A549 (cell line): ENCODE measurements around the gene EXOSC5.

ENCODE experiments used
- CTCF ChIP-seq: fragments of >200 bp; sonication (Bioruptor Twin); formaldehyde crosslinking; IDR thresholded peaks from 3 replicates; pipeline ENCODE4 v1.5.1; 2016
- EHMT2 ChIP-seq: fragments of 200-600 bp; sonication (generic); IDR thresholded peaks from 2 replicates; pipeline ENCODE4 v1.6.1; 2016; ENCODE audit warnings: antibody characterized with exemption, low read depth, mild to moderate bottlenecking, moderate library complexity
- JUN ChIP-seq, 2 experiments: fragments of >200 bp; sonication (Bioruptor Twin); formaldehyde crosslinking; IDR thresholded peaks; 2 replicates in 1 of 2; 3 replicates in 1 of 2; pipeline ENCODE4 v1.6.1; 2016 to 2017
- MAX ChIP-seq: IDR thresholded peaks from 2 replicates; pipeline ENCODE4 v1.6.1; 2012
- RFX5 ChIP-seq: fragments of 450-650 bp; IDR thresholded peaks from 2 replicates; pipeline ENCODE4 v1.7.1; 2014; ENCODE audit warnings: antibody characterized with exemption, mild to moderate bottlenecking, moderate library complexity

GRCh38 chr19:41411968-41412265 is 14.8 kb upstream of the EXOSC5 start:
- TF ChIP-seq CTCF (no peak), RFX5 (no peak), EHMT2 (no peak), JUN (IDR thresholded peaks at IDR 0.05) (no peak), MAX (no peak)
